Panc1 (cell line): ENCODE measurements around the gene SPARC. TPM values are rescaled to one million over a fixed set of nuclear protein-coding genes. Genes with fewer than 3 reads are reported as not detected.

Experiments
- total RNA-seq: library from RNA; stranded (reverse); gene quantifications from one replicate; pipeline ENCODE4 v1.2.1, GENCODE V29; 2021; ENCODE audit not compliant: unreplicated experiment

Gene SPARC
- total RNA-seq, 1 experiment from 2014 or later: 228 TPM

Other genes with a start within 250 kb of the SPARC start
- 13.6 TPM for gene SLC36A1, start 239.3 kb downstream of the SPARC start, total RNA-seq
- gene FAT2, start 95.6 kb downstream of the SPARC start, total RNA-seq: not detected
- gene ATOX1, start 71.7 kb upstream of the SPARC start, total RNA-seq: 202 TPM
- gene G3BP1, start 85.0 kb upstream of the SPARC start, total RNA-seq: 290 TPM
- not detected for gene GLRA1, start 237.9 kb upstream of the SPARC start, total RNA-seq